ENCODE measurements around the gene ATP8B2.

Gene ATP8B2

GRCh38 chr1:154342132-154342531 lies 16.8 kb downstream of the ATP8B2 start:
- Histone ChIP-seq H3K4me3 (ENCODE audit: low read depth, low read length) (no peak overlapping the region), H3K4me1 (ENCODE audit: control insufficient read depth, insufficient read depth, low read length) (no peaks in the 10 kb centered on the region), H3K27me3 (ENCODE audit: control insufficient read depth, insufficient read depth, low read length) (no peaks in the 10 kb centered on the region), H3K9me3 (ENCODE audit: control insufficient read depth, insufficient read depth, low read length) (no peaks in the 10 kb centered on the region), H3K9ac (ENCODE audit: low read depth, low read length) (no peak overlapping the region), H3K36me3 (ENCODE audit: control insufficient read depth, insufficient read depth, low read length) (peaks cover 82% of the 10 kb centered on the region)

DNA sequence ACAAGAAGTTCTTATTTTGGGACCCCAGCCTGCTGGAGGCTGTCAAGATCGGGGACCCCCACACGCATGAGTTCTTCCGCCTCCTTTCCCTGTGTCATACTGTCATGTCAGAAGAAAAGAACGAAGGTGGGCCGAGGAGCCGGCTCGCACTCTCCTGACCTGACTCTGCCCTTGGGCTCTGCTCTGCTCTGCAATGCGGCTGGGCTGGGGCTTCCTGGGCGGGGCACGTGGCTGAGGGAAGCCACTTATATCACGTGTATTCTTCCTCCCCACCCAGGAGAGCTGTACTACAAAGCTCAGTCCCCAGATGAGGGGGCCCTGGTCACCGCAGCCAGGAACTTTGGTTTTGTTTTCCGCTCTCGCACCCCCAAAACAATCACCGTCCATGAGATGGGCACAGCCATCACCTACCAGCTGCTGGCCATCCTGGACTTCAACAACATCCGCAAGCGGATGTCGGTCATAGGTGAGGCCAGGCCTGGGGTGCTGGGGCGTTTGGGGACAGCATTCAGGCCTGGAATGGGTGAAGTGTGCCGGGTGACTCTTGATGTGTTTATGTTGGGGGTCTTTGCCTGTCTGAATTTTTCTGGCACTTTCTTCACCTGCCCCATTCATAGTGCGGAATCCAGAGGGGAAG lies 17.6 kb downstream of the ATP8B2 start:
- Histone ChIP-seq H3K9me3 (ENCODE audit: control insufficient read depth, insufficient read depth, low read length) (no peaks in the 10 kb centered on the region), H3K4me3 (ENCODE audit: low read depth, low read length) (no peak overlapping the region), H3K9ac (ENCODE audit: low read depth, low read length) (no peak overlapping the region), H3K36me3 (ENCODE audit: control insufficient read depth, insufficient read depth, low read length) (peaks cover 78% of the 10 kb centered on the region), H3K27me3 (ENCODE audit: control insufficient read depth, insufficient read depth, low read length) (no peaks in the 10 kb centered on the region), H3K4me1 (ENCODE audit: control insufficient read depth, insufficient read depth, low read length) (no peaks in the 10 kb centered on the region)

DNA sequence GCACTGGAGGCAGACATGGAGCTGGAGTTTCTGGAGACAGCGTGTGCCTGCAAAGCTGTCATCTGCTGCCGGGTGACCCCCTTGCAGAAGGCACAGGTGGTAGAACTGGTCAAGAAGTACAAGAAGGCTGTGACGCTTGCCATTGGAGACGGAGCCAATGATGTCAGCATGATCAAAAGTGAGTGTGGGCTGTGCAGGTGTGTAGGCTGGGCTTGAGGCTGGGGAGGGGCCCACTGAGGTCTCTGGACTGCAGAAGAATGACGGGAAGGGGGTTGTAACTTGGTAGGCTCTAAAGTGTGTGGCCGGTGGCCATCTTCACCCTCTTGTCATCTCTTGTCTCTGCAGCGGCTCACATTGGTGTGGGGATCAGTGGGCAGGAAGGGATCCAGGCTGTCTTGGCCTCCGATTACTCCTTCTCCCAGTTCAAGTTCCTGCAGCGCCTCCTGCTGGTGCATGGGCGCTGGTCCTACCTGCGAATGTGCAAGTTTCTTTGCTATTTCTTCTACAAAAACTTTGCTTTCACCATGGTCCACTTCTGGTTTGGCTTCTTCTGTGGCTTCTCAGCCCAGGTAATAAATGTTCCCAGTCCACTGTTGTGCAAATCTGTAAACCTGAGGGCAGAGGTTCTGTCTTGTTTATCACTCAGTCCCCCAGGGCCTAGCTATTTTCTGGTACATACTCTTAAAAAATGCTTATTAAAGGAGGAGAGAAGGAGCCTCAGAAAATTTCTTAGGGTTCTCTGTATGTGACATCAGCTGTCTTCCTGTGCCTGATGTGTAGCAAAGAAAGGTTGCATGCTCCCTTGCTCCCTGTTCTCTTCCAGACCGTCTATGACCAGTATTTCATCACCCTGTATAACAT lies 19.9 kb downstream of the ATP8B2 start:
- Histone ChIP-seq H3K9ac (ENCODE audit: low read depth, low read length) (no peak overlapping the region), H3K27me3 (ENCODE audit: control insufficient read depth, insufficient read depth, low read length) (no peaks in the 10 kb centered on the region), H3K36me3 (ENCODE audit: control insufficient read depth, insufficient read depth, low read length) (peaks cover 85% of the 10 kb centered on the region), H3K4me3 (ENCODE audit: low read depth, low read length) (no peak overlapping the region), H3K4me1 (ENCODE audit: control insufficient read depth, insufficient read depth, low read length) (no peaks in the 10 kb centered on the region), H3K9me3 (ENCODE audit: control insufficient read depth, insufficient read depth, low read length) (no peaks in the 10 kb centered on the region)

DNA sequence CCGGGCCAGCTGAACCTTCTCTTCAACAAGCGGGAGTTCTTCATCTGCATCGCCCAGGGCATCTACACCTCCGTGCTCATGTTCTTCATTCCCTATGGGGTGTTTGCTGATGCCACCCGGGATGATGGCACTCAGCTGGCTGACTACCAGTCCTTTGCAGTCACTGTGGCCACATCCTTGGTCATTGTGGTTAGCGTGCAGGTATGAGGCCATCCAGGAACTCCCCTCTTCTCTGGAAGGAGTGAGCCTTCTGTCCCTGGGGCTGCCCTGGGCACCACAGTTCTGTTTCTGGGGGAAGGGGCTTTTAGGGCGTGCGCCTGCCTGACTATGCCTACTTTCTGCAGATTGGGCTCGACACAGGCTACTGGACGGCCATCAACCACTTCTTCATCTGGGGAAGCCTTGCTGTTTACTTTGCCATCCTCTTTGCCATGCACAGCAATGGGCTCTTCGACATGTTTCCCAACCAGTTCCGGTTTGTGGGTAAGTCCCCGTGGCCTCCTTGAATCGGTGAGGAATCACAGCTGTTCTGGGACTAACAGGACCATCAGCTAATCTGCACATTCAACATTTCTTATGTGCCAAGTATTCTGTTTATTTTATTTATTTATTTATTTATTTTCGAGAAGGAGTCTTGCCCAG lies 21.1 kb downstream of the ATP8B2 start:
- Histone ChIP-seq H3K27me3 (ENCODE audit: control insufficient read depth, insufficient read depth, low read length) (no peaks in the 10 kb centered on the region), H3K9me3 (ENCODE audit: control insufficient read depth, insufficient read depth, low read length) (no peaks in the 10 kb centered on the region), H3K9ac (ENCODE audit: low read depth, low read length) (no peak overlapping the region), H3K4me3 (ENCODE audit: low read depth, low read length) (no peak overlapping the region), H3K36me3 (ENCODE audit: control insufficient read depth, insufficient read depth, low read length) (peaks cover 74% of the 10 kb centered on the region), H3K4me1 (ENCODE audit: control insufficient read depth, insufficient read depth, low read length) (no peaks in the 10 kb centered on the region)

- no peak overlapping the region for H3K9ac ChIP-seq (ENCODE audit: low read depth, low read length)
- H3K4me1 ChIP-seq (ENCODE audit: control insufficient read depth, insufficient read depth, low read length): peaks cover 2% of the 10 kb centered on the region
- H3K27me3 ChIP-seq (ENCODE audit: control insufficient read depth, insufficient read depth, low read length): no peaks in the 10 kb centered on the region
- H3K9me3 ChIP-seq (ENCODE audit: control insufficient read depth, insufficient read depth, low read length): no peaks in the 10 kb centered on the region
- H3K4me3 ChIP-seq (ENCODE audit: low read depth, low read length): no peak overlapping the region
- peaks cover 59% of the 10 kb centered on the region for H3K36me3 ChIP-seq (ENCODE audit: control insufficient read depth, insufficient read depth, low read length)
Measured at GRCh38 chr1:154347961-154348360, 22.6 kb downstream of the ATP8B2 start.

DNA sequence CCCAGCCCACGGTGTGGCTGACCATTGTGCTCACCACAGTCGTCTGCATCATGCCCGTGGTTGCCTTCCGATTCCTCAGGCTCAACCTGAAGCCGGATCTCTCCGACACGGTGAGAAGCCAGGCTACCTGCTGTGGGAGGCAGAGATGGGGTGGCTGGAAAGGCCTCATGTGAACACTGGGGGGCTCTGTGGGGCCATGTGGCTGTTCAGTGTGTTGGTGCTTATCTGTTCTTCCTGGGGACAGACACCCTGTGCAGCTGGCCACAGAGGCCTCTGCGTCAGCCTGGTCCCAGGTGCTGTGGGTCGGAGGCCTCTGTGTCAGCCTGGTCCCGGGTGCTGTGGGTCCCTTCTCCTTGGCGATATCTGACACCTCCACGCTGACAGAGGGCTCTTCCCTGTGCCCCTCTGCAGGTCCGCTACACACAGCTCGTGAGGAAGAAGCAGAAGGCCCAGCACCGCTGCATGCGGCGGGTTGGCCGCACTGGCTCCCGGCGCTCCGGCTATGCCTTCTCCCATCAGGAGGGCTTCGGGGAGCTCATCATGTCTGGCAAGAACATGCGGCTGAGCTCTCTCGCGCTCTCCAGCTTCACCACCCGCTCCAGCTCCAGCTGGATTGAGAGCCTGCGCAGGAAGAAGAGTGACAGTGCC lies 23.2 kb downstream of the ATP8B2 start:
- H3K9me3 ChIP-seq (ENCODE audit: control insufficient read depth, insufficient read depth, low read length): no peaks in the 10 kb centered on the region
- H3K4me1 ChIP-seq (ENCODE audit: control insufficient read depth, insufficient read depth, low read length): peaks cover 2% of the 10 kb centered on the region
- H3K9ac ChIP-seq (ENCODE audit: low read depth, low read length): no peak overlapping the region
- no peaks in the 10 kb centered on the region for H3K27me3 ChIP-seq (ENCODE audit: control insufficient read depth, insufficient read depth, low read length)
- H3K4me3 ChIP-seq (ENCODE audit: low read depth, low read length): no peak overlapping the region
- H3K36me3 ChIP-seq (ENCODE audit: control insufficient read depth, insufficient read depth, low read length): peaks cover 53% of the 10 kb centered on the region

- no peak overlapping the region for H3K4me3 ChIP-seq (ENCODE audit: low read depth, low read length)
- H3K27me3 ChIP-seq (ENCODE audit: control insufficient read depth, insufficient read depth, low read length): peaks cover 3% of the 10 kb centered on the region
- peaks cover 4% of the 10 kb centered on the region for H3K4me1 ChIP-seq (ENCODE audit: control insufficient read depth, insufficient read depth, low read length)
- H3K9me3 ChIP-seq (ENCODE audit: control insufficient read depth, insufficient read depth, low read length): no peaks in the 10 kb centered on the region
- H3K9ac ChIP-seq (ENCODE audit: low read depth, low read length): no peak overlapping the region
- H3K36me3 ChIP-seq (ENCODE audit: control insufficient read depth, insufficient read depth, low read length): peaks cover 47% of the 10 kb centered on the region
Measured at GRCh38 chr1:154349121-154349520, 23.8 kb downstream of the ATP8B2 start.

GRCh38 chr1:154350383-154350782 lies 25.1 kb downstream of the ATP8B2 start:
- no peak overlapping the region for H3K4me3 ChIP-seq (ENCODE audit: low read depth, low read length)
- H3K27me3 ChIP-seq (ENCODE audit: control insufficient read depth, insufficient read depth, low read length): peaks cover 3% of the 10 kb centered on the region
- H3K36me3 ChIP-seq (ENCODE audit: control insufficient read depth, insufficient read depth, low read length): peaks cover 36% of the 10 kb centered on the region
- H3K4me1 ChIP-seq (ENCODE audit: control insufficient read depth, insufficient read depth, low read length): peaks cover 4% of the 10 kb centered on the region
- no peaks in the 10 kb centered on the region for H3K9me3 ChIP-seq (ENCODE audit: control insufficient read depth, insufficient read depth, low read length)
- no peak overlapping the region for H3K9ac ChIP-seq (ENCODE audit: low read depth, low read length)

DNA sequence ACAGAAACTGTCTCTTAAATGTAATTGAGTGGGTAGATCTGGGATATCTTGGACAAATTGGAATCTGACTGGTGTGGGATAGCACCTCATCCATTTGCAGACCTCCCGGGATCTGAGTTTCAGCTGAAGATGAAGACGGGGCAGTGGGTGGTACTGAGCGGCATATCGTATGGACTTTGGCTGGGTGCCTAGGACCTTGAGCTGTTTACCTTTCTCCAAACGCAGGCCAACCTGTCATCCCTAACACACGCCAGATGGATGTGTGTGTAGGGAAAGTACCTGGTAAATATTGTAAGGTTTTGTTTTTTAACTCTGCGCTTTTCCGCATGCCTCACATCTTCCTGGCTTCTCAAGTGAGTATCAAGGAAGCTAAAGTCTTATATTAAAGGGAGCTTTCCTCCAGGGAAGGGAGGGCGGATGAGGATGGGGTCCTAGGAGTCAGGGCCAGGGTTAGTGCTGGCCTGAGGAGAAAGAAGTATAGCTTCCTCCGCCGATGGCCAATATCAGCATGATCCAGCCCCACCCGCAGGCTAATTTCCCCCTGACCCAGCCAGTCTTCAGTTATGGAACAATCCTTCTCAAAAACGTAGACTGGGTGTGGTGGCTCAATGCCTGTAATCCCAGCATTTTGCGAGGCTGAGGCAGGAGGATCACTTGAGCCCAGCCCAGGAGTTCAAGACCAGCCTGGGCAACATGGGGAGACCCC lies 26.2 kb downstream of the ATP8B2 start:
- H3K9ac ChIP-seq (ENCODE audit: low read depth, low read length): no peak overlapping the region
- H3K4me1 ChIP-seq (ENCODE audit: control insufficient read depth, insufficient read depth, low read length): peaks cover 4% of the 10 kb centered on the region
- peaks cover 24% of the 10 kb centered on the region for H3K36me3 ChIP-seq (ENCODE audit: control insufficient read depth, insufficient read depth, low read length)
- no peaks in the 10 kb centered on the region for H3K9me3 ChIP-seq (ENCODE audit: control insufficient read depth, insufficient read depth, low read length)
- H3K27me3 ChIP-seq (ENCODE audit: control insufficient read depth, insufficient read depth, low read length): peaks cover 3% of the 10 kb centered on the region
- no peak overlapping the region for H3K4me3 ChIP-seq (ENCODE audit: low read depth, low read length)

DNA sequence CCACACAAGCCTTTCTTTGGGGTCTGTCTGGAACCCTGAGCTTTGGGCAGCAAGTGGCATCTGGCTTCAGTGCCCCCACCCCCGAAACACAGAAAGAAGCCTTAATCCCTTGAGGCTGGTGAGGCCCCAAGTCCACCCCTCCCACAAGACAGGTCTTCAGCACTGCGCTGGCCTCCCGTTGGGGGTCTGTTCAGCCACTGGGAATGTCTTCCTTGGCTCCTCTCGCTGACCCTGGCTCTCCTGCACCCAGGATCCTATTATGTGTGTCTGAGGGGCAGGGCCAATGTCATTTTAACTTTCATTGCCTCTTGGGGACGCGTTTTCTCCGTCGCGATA lies 26.9 kb downstream of the ATP8B2 start:
- H3K9ac ChIP-seq (ENCODE audit: low read depth, low read length): peak overlapping the region; percentile 76
- no peaks in the 10 kb centered on the region for H3K9me3 ChIP-seq (ENCODE audit: control insufficient read depth, insufficient read depth, low read length)
- H3K27me3 ChIP-seq (ENCODE audit: control insufficient read depth, insufficient read depth, low read length): peaks cover 3% of the 10 kb centered on the region
- H3K4me1 ChIP-seq (ENCODE audit: control insufficient read depth, insufficient read depth, low read length): peaks cover 4% of the 10 kb centered on the region
- peaks cover 19% of the 10 kb centered on the region for H3K36me3 ChIP-seq (ENCODE audit: control insufficient read depth, insufficient read depth, low read length)
- peak overlapping the region; percentile 87 for H3K4me3 ChIP-seq (ENCODE audit: low read depth, low read length)

Measured in iPS-15b (cell line).